PFSK-1 (cell line): ENCODE data around the gene GPX2.

ENCODE experiments used
- FOXP2 ChIP-seq: optimal IDR thresholded peaks from 2 replicates; pipeline ENCODE3; 2011; ENCODE audit warnings: borderline replicate concordance, control low read depth, inconsistent platforms; ENCODE audit not compliant: insufficient read depth; ENCODE audit errors: extremely low read length, extremely low read depth
- POLR2AphosphoS5 ChIP-seq: IDR thresholded peaks from 2 replicates; pipeline ENCODE4 v1.6.1; 2012; ENCODE audit warnings: low read depth, mild to moderate bottlenecking, control low read depth, low read length, moderate library complexity
- REST ChIP-seq, 2 experiments: IDR thresholded peaks; 2 replicates each; pipeline versions ENCODE4 v1.6.1 to v1.8.0; 2011 to 2012; ENCODE audit warnings: low read depth in 2 of 2, low read length in 2 of 2, control low read depth in 1 of 2, inconsistent platforms in 1 of 2, mild to moderate bottlenecking in 1 of 2, moderate library complexity in 1 of 2; ENCODE audit not compliant: insufficient read depth in 1 of 2
- SIN3A ChIP-seq: IDR thresholded peaks from 2 replicates; pipeline ENCODE4 v1.6.1; 2012; ENCODE audit warnings: mild to moderate bottlenecking, low read length, moderate library complexity, borderline replicate concordance; ENCODE audit not compliant: insufficient read depth
- TAF1 ChIP-seq: IDR thresholded peaks from 2 replicates; pipeline ENCODE4 v1.6.1; 2012; ENCODE audit warnings: low read length, control low read depth, borderline replicate concordance; ENCODE audit not compliant: insufficient read depth

Gene GPX2

GRCh38 chr14:64915797-64916196, 26.7 kb downstream of the GPX2 start:
- no peak for TF ChIP-seq REST (IDR thresholded peaks at IDR 0.05; ENCODE audit: insufficient read depth in 1 of 2, low read depth in 2 of 2, low read length in 2 of 2)
- no peak for TF ChIP-seq POLR2AphosphoS5
- no peak for TF ChIP-seq SIN3A
- TF ChIP-seq FOXP2: no peak
- TF ChIP-seq TAF1: no peak

- TF ChIP-seq POLR2AphosphoS5 (no peak), TAF1 (no peak), REST (IDR thresholded peaks at IDR 0.05; ENCODE audit: insufficient read depth in 1 of 2, low read depth in 2 of 2, low read length in 2 of 2) (no peak), SIN3A (no peak), FOXP2 (no peak)
These were observed 27.5 kb downstream of the GPX2 start for GRCh38 chr14:64915029-64915424.

- TF ChIP-seq FOXP2: no peak
- TF ChIP-seq TAF1: peak; percentile 60; the same call in 1 of the 2 replicates
- TF ChIP-seq POLR2AphosphoS5: peak; percentile 90
- TF ChIP-seq REST (IDR thresholded peaks at IDR 0.05; ENCODE audit: insufficient read depth in 1 of 2, low read depth in 2 of 2, low read length in 2 of 2): no peak
- no peak for TF ChIP-seq SIN3A
These were observed 28.1 kb downstream of the GPX2 start, which contains the start of gene CHURC1 for GRCh38 chr14:64914237-64915028. CHURC1 (plus strand) TSS chr14:64914455; CDS start chr14:64914496, 41 bp downstream.

- TF ChIP-seq TAF1 (no peak), POLR2AphosphoS5 (no peak), REST (IDR thresholded peaks at IDR 0.05; ENCODE audit: insufficient read depth in 1 of 2, low read depth in 2 of 2, low read length in 2 of 2) (no peak), SIN3A (no peak), FOXP2 (no peak)
These were observed 30.3 kb downstream of the GPX2 start for GRCh38 chr14:64912261-64912660.
